ENCODE measurements around the gene DHRS7B.

The DHRS7B gene

GRCh38 chr17:21240369-21241055 lies 113.7 kb downstream of the DHRS7B start:
- DNase-seq (ENCODE audit: low read depth) = no peak

Measured in EH (cell line).